ENCODE results near the gene KIFAP3. TPM values are rescaled to one million over a fixed set of nuclear protein-coding genes. Genes with fewer than 3 reads are reported as not detected.

The KIFAP3 gene
- total RNA-seq, 1 experiment from 2014 or later: 3.8 TPM

GRCh38 chr1:170030212-170030611 lies 44.3 kb downstream of the KIFAP3 start:
- Histone ChIP-seq H3K27me3 (ENCODE audit: insufficient read depth, low read length) (no peaks in the 10 kb centered on the region), H2AFZ (ENCODE audit: low read length) (no peak overlapping the region), H2BK120ac (ENCODE audit: low read depth, low read length, poor library complexity, severe bottlenecking) (no peak overlapping the region), H3K23me2 (ENCODE audit: insufficient read length, low read depth, low read length, poor library complexity, severe bottlenecking) (no peaks in the 10 kb centered on the region), H4K20me1 (ENCODE audit: control insufficient read depth, insufficient read depth, insufficient read length) (no peaks in the 10 kb centered on the region), H3K23ac (ENCODE audit: insufficient read length, low read depth, low read length) (no peak overlapping the region), H3K79me1 (ENCODE audit: insufficient read depth, low read depth, low read length, poor library complexity, severe bottlenecking) (no peaks in the 10 kb centered on the region), H4K8ac (replicated peaks; ENCODE audit: insufficient read length, low read depth, low read length) (no peak overlapping the region), H3K18ac (ENCODE audit: insufficient read length, low read depth, low read length) (no peak overlapping the region), H3K4me1 (ENCODE audit: insufficient read depth, low read length) (no peaks in the 10 kb centered on the region), H2BK5ac (ENCODE audit: insufficient read length, low read length) (no peak overlapping the region), H3T11ph (ENCODE audit: low read length) (no peak overlapping the region), H3K27ac (ENCODE audit: insufficient read length, low read depth, low read length) (no peak overlapping the region), H4K91ac (ENCODE audit: insufficient read length, low read depth, low read length) (no peak overlapping the region), H3K4ac (ENCODE audit: low read depth, low read length) (no peak overlapping the region), H4K5ac (ENCODE audit: insufficient read length, low read depth, low read length) (no peak overlapping the region), H2BK12ac (ENCODE audit: insufficient read length, low read depth, low read length) (no peak overlapping the region), H2BK20ac (ENCODE audit: low read depth, low read length, poor library complexity, severe bottlenecking) (no peak overlapping the region), H2AK5ac (ENCODE audit: insufficient read length, low read length) (no peak overlapping the region), H3K56ac (ENCODE audit: insufficient read length, low read depth, low read length) (no peak overlapping the region), H3K9me3 (ENCODE audit: control insufficient read depth, low read depth, low read length) (no peaks in the 10 kb centered on the region), H3K79me2 (ENCODE audit: insufficient read depth, low read length) (no peaks in the 10 kb centered on the region), H3K14ac (ENCODE audit: insufficient read depth, low read length) (no peak overlapping the region), H2BK15ac (ENCODE audit: low read depth, low read length) (no peak overlapping the region), H3K4me2 (ENCODE audit: insufficient read depth, insufficient read length, low read length) (no peak overlapping the region), H3K9ac (ENCODE audit: extremely low read depth, insufficient read length, low read length) (no peak overlapping the region)
- H3K27me3 Mint-ChIP-seq (ENCODE audit: low read depth): no peaks in the 10 kb centered on the region
- no peak for TF ChIP-seq CTCF (conservative IDR thresholded peaks at IDR 0.05)
- H3K4me1 Mint-ChIP-seq: no peaks in the 10 kb centered on the region
- DNase-seq: no peak
- H3K9me3 Mint-ChIP-seq: peaks cover 9 to 11% of the 10 kb centered on the region in 2 experiments; a peak in 4 of 5 replicates
- WGBS (ENCODE audit: extremely low coverage, insufficient read length, low lambda C conversion rate): no CpG with 5 or more reads among the region's 1 CpG
- H3K36me3 Mint-ChIP-seq (ENCODE audit: insufficient read depth in 1 of 3, low read depth in 3 of 3): peaks cover 0 to 8% (median 0%) of the 10 kb centered on the region in 3 experiments; a peak in 1 of 7 replicates
- no peak overlapping the region for H3K27ac Mint-ChIP-seq
- H3K4me3 Mint-ChIP-seq: no peak overlapping the region

Measured in H9 (cell line).